Suprapubic skin (tissue), 3 donors: ENCODE measurements around the gene GRM7.

Source experiments
- EP300 ChIP-seq: sonication (generic); formaldehyde crosslinking; IDR thresholded peaks from one replicate; pipeline ENCODE4 v1.6.1; 2017; ENCODE audit warnings: antibody characterized with exemption
- TF ChIP-seq, protein P1 (sequence below), 2 donors: fragments of 200-600 bp in 1 of 2; fragments of 450-650 bp in 1 of 2; sonication (generic) in 1 of 2; IDR thresholded peaks; one replicate each; pipeline ENCODE4 v1.5.1; 2016 to 2019; ENCODE audit warnings: antibody characterized with exemption in 2 of 2, mild to moderate bottlenecking in 1 of 2, moderate library complexity in 1 of 2

DNA sequence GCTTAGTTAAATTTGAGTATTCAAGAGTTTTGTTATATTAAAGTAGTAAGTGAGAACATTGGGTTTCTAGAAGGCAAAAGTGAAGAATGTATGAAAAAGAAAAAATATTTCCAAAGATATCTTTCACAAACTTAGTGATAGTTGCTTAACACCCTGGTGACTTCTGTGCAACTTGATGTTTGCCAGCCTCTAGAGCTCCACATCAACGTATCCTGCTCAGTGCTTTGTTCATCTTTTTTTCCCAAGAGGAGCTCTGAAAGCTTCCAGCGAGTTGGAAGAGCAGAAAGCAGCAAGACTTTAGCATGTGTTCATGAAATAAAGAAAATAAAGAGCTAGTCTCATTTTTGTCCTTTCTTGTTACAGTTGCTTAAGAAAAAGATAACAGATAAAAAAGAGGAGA, 225.5 kb downstream of the GRM7 start:
- TF ChIP-seq, protein P1, sequence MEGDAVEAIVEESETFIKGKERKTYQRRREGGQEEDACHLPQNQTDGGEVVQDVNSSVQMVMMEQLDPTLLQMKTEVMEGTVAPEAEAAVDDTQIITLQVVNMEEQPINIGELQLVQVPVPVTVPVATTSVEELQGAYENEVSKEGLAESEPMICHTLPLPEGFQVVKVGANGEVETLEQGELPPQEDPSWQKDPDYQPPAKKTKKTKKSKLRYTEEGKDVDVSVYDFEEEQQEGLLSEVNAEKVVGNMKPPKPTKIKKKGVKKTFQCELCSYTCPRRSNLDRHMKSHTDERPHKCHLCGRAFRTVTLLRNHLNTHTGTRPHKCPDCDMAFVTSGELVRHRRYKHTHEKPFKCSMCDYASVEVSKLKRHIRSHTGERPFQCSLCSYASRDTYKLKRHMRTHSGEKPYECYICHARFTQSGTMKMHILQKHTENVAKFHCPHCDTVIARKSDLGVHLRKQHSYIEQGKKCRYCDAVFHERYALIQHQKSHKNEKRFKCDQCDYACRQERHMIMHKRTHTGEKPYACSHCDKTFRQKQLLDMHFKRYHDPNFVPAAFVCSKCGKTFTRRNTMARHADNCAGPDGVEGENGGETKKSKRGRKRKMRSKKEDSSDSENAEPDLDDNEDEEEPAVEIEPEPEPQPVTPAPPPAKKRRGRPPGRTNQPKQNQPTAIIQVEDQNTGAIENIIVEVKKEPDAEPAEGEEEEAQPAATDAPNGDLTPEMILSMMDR (IDR thresholded peaks at IDR 0.05) = no peak
- TF ChIP-seq EP300 = no peak
